H9 (cell line): Measurements from ENCODE around the gene NCAPH2. TPM values are rescaled to one million over a fixed set of nuclear protein-coding genes. Genes with fewer than 3 reads are reported as not detected.

ENCODE experiments used
- DNase-seq: peaks from one replicate; pipeline ENCODE4 v3.0.0-alpha.2; 2017
- H2AFZ ChIP-seq: one replicate; pipeline ENCODE4 v1.6.1; 2013; ENCODE audit warnings: mild to moderate bottlenecking, low read length, control low read depth, moderate library complexity
- H2AK5ac ChIP-seq: 2 replicates; pipeline ENCODE4 v1.6.1; 2013; ENCODE audit warnings: low read length, control low read depth, mixed read lengths; ENCODE audit not compliant: insufficient read length
- H2BK120ac ChIP-seq: one replicate; pipeline ENCODE4 v1.6.1; 2013; ENCODE audit warnings: low read depth, mild to moderate bottlenecking, low read length, control low read depth, inconsistent platforms; ENCODE audit not compliant: poor library complexity, severe bottlenecking
- H2BK12ac ChIP-seq: 2 replicates; pipeline ENCODE4 v1.6.1; 2013; ENCODE audit warnings: low read length, control low read depth, mixed read lengths, low read depth; ENCODE audit not compliant: insufficient read length
- H2BK15ac ChIP-seq: 2 replicates; pipeline ENCODE4 v1.6.1; 2013; ENCODE audit warnings: low read depth, low read length, control low read depth
- H2BK20ac ChIP-seq: one replicate; pipeline ENCODE4 v1.6.1; 2013; ENCODE audit warnings: low read depth, mild to moderate bottlenecking, low read length, control low read depth, inconsistent platforms; ENCODE audit not compliant: poor library complexity, severe bottlenecking
- H2BK5ac ChIP-seq: 2 replicates; pipeline ENCODE4 v1.6.1; 2013; ENCODE audit warnings: low read length, control low read depth, mixed read lengths; ENCODE audit not compliant: insufficient read length
- H3K14ac ChIP-seq: 2 replicates; pipeline ENCODE4 v1.6.1; 2013; ENCODE audit warnings: low read length, control low read depth; ENCODE audit not compliant: insufficient read depth
- H3K18ac ChIP-seq: 2 replicates; pipeline ENCODE4 v1.6.1; 2013; ENCODE audit warnings: low read depth, mild to moderate bottlenecking, mixed read lengths, low read length, control low read depth; ENCODE audit not compliant: insufficient read length
- H3K23ac ChIP-seq: 2 replicates; pipeline ENCODE4 v1.6.1; 2013; ENCODE audit warnings: low read length, control low read depth, mixed read lengths, low read depth; ENCODE audit not compliant: insufficient read length
- H3K23me2 ChIP-seq: 2 replicates; pipeline ENCODE4 v1.6.1; 2013; ENCODE audit warnings: low read depth, mild to moderate bottlenecking, mixed read lengths, low read length, control low read depth; ENCODE audit not compliant: insufficient read length, poor library complexity, severe bottlenecking
- H3K27ac ChIP-seq: 2 replicates; pipeline ENCODE4 v1.5.1; 2013; ENCODE audit warnings: low read length, control low read depth, mixed read lengths, low read depth; ENCODE audit not compliant: insufficient read length
- H3K27me3 ChIP-seq: 2 replicates; pipeline ENCODE4 v1.6.1; 2013; ENCODE audit warnings: low read length, control low read depth, inconsistent platforms; ENCODE audit not compliant: insufficient read depth
- H3K4ac ChIP-seq: 2 replicates; pipeline ENCODE4 v1.6.1; 2013; ENCODE audit warnings: low read depth, mild to moderate bottlenecking, control low read depth, inconsistent platforms, low read length, moderate library complexity
- H3K4me1 ChIP-seq: 2 replicates; pipeline ENCODE4 v1.6.1; 2013; ENCODE audit warnings: low read length, control low read depth, inconsistent platforms; ENCODE audit not compliant: insufficient read depth
- H3K4me2 ChIP-seq: 2 replicates; pipeline ENCODE4 v1.6.1; 2013; ENCODE audit warnings: low read length, control low read depth, mixed read lengths; ENCODE audit not compliant: insufficient read length, insufficient read depth
- H3K56ac ChIP-seq: 2 replicates; pipeline ENCODE4 v1.6.1; 2013; ENCODE audit warnings: low read depth, mild to moderate bottlenecking, mixed read lengths, low read length, control low read depth; ENCODE audit not compliant: insufficient read length
- H3K79me1 ChIP-seq: 2 replicates; pipeline ENCODE4 v1.6.1; 2013; ENCODE audit warnings: low read depth, mild to moderate bottlenecking, moderate library complexity, low read length, control low read depth, inconsistent platforms; ENCODE audit not compliant: insufficient read depth, poor library complexity, severe bottlenecking
- H3K79me2 ChIP-seq: 2 replicates; pipeline ENCODE4 v1.6.1; 2013; ENCODE audit warnings: low read length, control low read depth, inconsistent platforms; ENCODE audit not compliant: insufficient read depth
- H3K9ac ChIP-seq: 2 replicates; pipeline ENCODE4 v1.6.1; 2013; ENCODE audit warnings: low read length, control low read depth, mixed read lengths; ENCODE audit not compliant: insufficient read length; ENCODE audit errors: extremely low read depth
- H3K9me3 ChIP-seq: one replicate; pipeline ENCODE4 v1.6.1; 2013; ENCODE audit warnings: low read depth, low read length, inconsistent platforms; ENCODE audit not compliant: control insufficient read depth
- H3T11ph ChIP-seq: one replicate; pipeline ENCODE4 v1.6.1; 2013; ENCODE audit warnings: mild to moderate bottlenecking, low read length, control low read depth, inconsistent platforms
- H4K20me1 ChIP-seq: one replicate; pipeline ENCODE4 v1.6.1; 2013; ENCODE audit not compliant: control insufficient read depth, insufficient read length, insufficient read depth
- H4K5ac ChIP-seq: 2 replicates; pipeline ENCODE4 v1.6.1; 2013; ENCODE audit warnings: low read depth, mild to moderate bottlenecking, mixed read lengths, low read length, control low read depth; ENCODE audit not compliant: insufficient read length
- H4K8ac ChIP-seq: replicated peaks from 2 replicates; pipeline ENCODE4 v1.6.1; 2013; ENCODE audit warnings: low read length, control low read depth, mixed read lengths, low read depth; ENCODE audit not compliant: insufficient read length
- H4K91ac ChIP-seq: 2 replicates; pipeline ENCODE4 v1.6.1; 2013; ENCODE audit warnings: low read depth, mild to moderate bottlenecking, moderate library complexity, mixed read lengths, low read length, control low read depth; ENCODE audit not compliant: insufficient read length
- H3K27ac Mint-ChIP-seq, 3 experiments: 2 replicates in 2 of 3; 3 replicates in 1 of 3; pipeline ENCODE4 v1.8.0; 2020 to 2021; ENCODE audit warnings: mixed read lengths in 3 of 3, mild to moderate bottlenecking in 1 of 3, moderate library complexity in 1 of 3
- H3K27me3 Mint-ChIP-seq: 2 replicates; pipeline ENCODE4 v1.8.0; 2021; ENCODE audit warnings: low read depth, mild to moderate bottlenecking, moderate library complexity, mixed read lengths
- H3K36me3 Mint-ChIP-seq, 3 experiments: 2 replicates in 2 of 3; 3 replicates in 1 of 3; pipeline ENCODE4 v1.8.0; 2020 to 2021; ENCODE audit warnings: low read depth in 3 of 3, mixed read lengths in 3 of 3; ENCODE audit not compliant: insufficient read depth in 1 of 3
- H3K4me1 Mint-ChIP-seq, 2 experiments: 2 replicates each; pipeline ENCODE4 v1.8.0; 2020; ENCODE audit warnings: mixed read lengths in 2 of 2
- H3K4me3 Mint-ChIP-seq, 2 experiments: 2 replicates in 1 of 2; 3 replicates in 1 of 2; pipeline ENCODE4 v1.8.0; 2020 to 2021; ENCODE audit warnings: mild to moderate bottlenecking in 2 of 2, mixed read lengths in 2 of 2, moderate library complexity in 1 of 2
- H3K9me3 Mint-ChIP-seq, 2 experiments: 2 replicates in 1 of 2; 3 replicates in 1 of 2; pipeline ENCODE4 v1.8.0; 2020; ENCODE audit warnings: mild to moderate bottlenecking in 2 of 2, mixed read lengths in 2 of 2, moderate library complexity in 1 of 2
- WGBS: extraction: QIAGEN DNeasy Blood & Tissue Kit; methylation state at CpG from one replicate; pipeline ENCODE4 v1.1.7; 2013; ENCODE audit warnings: missing lambda C conversion rate, low lambda C conversion rate, mixed read lengths; ENCODE audit not compliant: insufficient read length; ENCODE audit errors: extremely low coverage; 5-methylcytosine and 5-hydroxymethylcytosine counted together
- total RNA-seq: library from RNA; stranded (reverse); gene quantifications from 2 replicates; pipeline ENCODE4 v1.2.1, GENCODE V29; 2021
- TF ChIP-seq, protein P1 (sequence below): fragments of 200-600 bp; sonication (generic); conservative IDR thresholded peaks from 3 replicates; pipeline ENCODE4 v1.8.0; 2021; ENCODE audit warnings: antibody characterized with exemption, mild to moderate bottlenecking

The NCAPH2 gene
- total RNA-seq, 1 experiment from 2014 or later, result 76.2 TPM

DNA sequence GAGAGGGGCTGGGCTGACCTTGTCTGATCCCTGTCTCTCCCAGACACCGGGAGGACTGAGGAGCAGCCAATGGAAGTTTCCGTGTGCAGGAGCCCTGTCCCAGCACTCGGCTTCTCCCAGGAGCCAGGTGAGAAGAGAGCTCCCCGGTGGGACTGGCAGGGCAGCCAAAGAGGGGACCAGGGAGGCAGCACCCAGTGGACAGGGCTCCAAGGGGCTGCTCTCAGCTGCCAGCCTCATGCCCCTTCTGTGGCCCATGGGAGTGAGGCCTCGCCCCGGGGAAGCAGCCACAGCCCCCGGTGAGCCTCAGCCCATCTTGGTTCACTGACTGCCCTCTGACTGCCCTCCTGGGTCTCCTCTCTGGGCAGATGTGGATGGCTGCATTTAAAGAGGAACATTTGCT is 10.6 kb downstream of the NCAPH2 start:
- no peaks in the 10 kb centered on the region for H3K79me1 ChIP-seq
- H3K4me1 Mint-ChIP-seq, result no peaks in the 10 kb centered on the region
- no peak overlapping the region for H2AFZ ChIP-seq
- H2BK12ac ChIP-seq, result no peak overlapping the region
- no peak overlapping the region for H2BK15ac ChIP-seq
- H2AK5ac ChIP-seq, result no peak overlapping the region
- H4K91ac ChIP-seq, result no peak overlapping the region
- no peak overlapping the region for H2BK5ac ChIP-seq
- H4K8ac ChIP-seq, result no peak overlapping the region
- H3K4ac ChIP-seq, result no peak overlapping the region
- peaks cover 3% of the 10 kb centered on the region for H4K20me1 ChIP-seq
- no peak overlapping the region for H4K5ac ChIP-seq
- H2BK20ac ChIP-seq, result no peak overlapping the region
- DNase-seq, result no peak
- H3K4me1 ChIP-seq, result no peaks in the 10 kb centered on the region
- no peak overlapping the region for H3K27ac ChIP-seq
- H3K27me3 Mint-ChIP-seq, result no peaks in the 10 kb centered on the region
- H3K79me2 ChIP-seq, result 0 out of 2 replicates have a peak, but pooled peaks cover 2% of the 10 kb centered on the region
- no peak overlapping the region for H3T11ph ChIP-seq
- H3K4me2 ChIP-seq, result no peak overlapping the region
- WGBS, result no CpG with 5 or more reads among the region's 7 CpGs
- no peak overlapping the region for H2BK120ac ChIP-seq
- no peak overlapping the region for H3K18ac ChIP-seq
- H3K27me3 ChIP-seq, result no peaks in the 10 kb centered on the region
- peaks cover 7 to 65% (median 45%) of the 10 kb centered on the region in 3 experiments for H3K36me3 Mint-ChIP-seq
- no peak overlapping the region for H3K14ac ChIP-seq
- H3K23ac ChIP-seq, result no peak overlapping the region
- no peak overlapping the region for H3K4me3 Mint-ChIP-seq
- H3K9me3 ChIP-seq, result no peaks in the 10 kb centered on the region
- no peaks in the 10 kb centered on the region for H3K23me2 ChIP-seq
- H3K9me3 Mint-ChIP-seq, result no peaks in the 10 kb centered on the region
- TF ChIP-seq, protein P1, sequence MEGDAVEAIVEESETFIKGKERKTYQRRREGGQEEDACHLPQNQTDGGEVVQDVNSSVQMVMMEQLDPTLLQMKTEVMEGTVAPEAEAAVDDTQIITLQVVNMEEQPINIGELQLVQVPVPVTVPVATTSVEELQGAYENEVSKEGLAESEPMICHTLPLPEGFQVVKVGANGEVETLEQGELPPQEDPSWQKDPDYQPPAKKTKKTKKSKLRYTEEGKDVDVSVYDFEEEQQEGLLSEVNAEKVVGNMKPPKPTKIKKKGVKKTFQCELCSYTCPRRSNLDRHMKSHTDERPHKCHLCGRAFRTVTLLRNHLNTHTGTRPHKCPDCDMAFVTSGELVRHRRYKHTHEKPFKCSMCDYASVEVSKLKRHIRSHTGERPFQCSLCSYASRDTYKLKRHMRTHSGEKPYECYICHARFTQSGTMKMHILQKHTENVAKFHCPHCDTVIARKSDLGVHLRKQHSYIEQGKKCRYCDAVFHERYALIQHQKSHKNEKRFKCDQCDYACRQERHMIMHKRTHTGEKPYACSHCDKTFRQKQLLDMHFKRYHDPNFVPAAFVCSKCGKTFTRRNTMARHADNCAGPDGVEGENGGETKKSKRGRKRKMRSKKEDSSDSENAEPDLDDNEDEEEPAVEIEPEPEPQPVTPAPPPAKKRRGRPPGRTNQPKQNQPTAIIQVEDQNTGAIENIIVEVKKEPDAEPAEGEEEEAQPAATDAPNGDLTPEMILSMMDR, result no peak
- H3K27ac Mint-ChIP-seq, result no peak overlapping the region
- H3K56ac ChIP-seq, result no peak overlapping the region
- no peak overlapping the region for H3K9ac ChIP-seq
